HepG2 (cell line): ENCODE results near the gene C11orf21. TPM values are rescaled to one million over a fixed set of nuclear protein-coding genes. Genes with fewer than 3 reads are reported as not detected.

ENCODE experiments used
- ATAC-seq: fragments of 200-7000 bp; cut with Tn5 transposase; 3 replicates; pipeline ENCODE4 v1.9.1; 2020; ENCODE audit warnings: mild to moderate bottlenecking, moderate library complexity
- BruUV-seq: library from RNA; stranded (reverse); fragments of 400-500 nt; replicated peaks from 2 replicates; lab custom pipeline; 2021; lab: Mats Ljungman, UMichigan
- CTCF ChIA-PET: fragments of 300-600 bp; formaldehyde crosslinking; extraction: SDS; loops from one replicate; lab custom pipeline; 2021; ENCODE audit warnings: low total read pairs, inconsistent platforms, low intra/inter-chr PET ratio; lab: Yijun Ruan, JAX
- POLR2A ChIA-PET: fragments of 350-600 bp; sonication (Branson Sonifier 250); formaldehyde crosslinking; loops from one replicate; lab custom pipeline; 2020; ENCODE audit warnings: antibody characterized with exemption, inconsistent platforms; lab: Yijun Ruan, JAX
- DNase-seq: peaks from one replicate; pipeline ENCODE4 v3.0.0-alpha.2; 2015; ENCODE audit warnings: low spot score
- FAIRE-seq: peaks from 3 replicates; lab custom pipeline; 2011; peaks lifted over from hg19 to GRCh38; lab: Jason Lieb, UNC
- H2AFZ ChIP-seq: one replicate; pipeline ENCODE4 v1.6.1; 2011; ENCODE audit warnings: low read length, inconsistent platforms
- H3K27ac ChIP-seq: fragments of 300-600 bp; 3 replicates; pipeline ENCODE4 v1.8.0; 2011; ENCODE audit warnings: mixed run types, mild to moderate bottlenecking, mixed read lengths, low read length, inconsistent platforms; ENCODE audit not compliant: insufficient read depth; ENCODE audit errors: extremely low read length
- H3K27me3 ChIP-seq, 2 experiments: fragments of 200-600 bp in 1 of 2; 2 replicates in 1 of 2; 3 replicates in 1 of 2; pipeline versions ENCODE4 v1.6.0 to v1.8.0; 2011; ENCODE audit warnings: low read length in 2 of 2, mild to moderate bottlenecking in 2 of 2, moderate library complexity in 2 of 2, inconsistent platforms in 1 of 2; ENCODE audit not compliant: insufficient read depth in 2 of 2, control insufficient read depth in 1 of 2
- H3K36me3 ChIP-seq, 2 experiments: fragments of 200-600 bp in 1 of 2; replicated peaks in 1 of 2; 2 replicates in 1 of 2; 3 replicates in 1 of 2; pipeline versions ENCODE4 v1.5.1 to v1.8.0; 2011; ENCODE audit warnings: low read length in 2 of 2, inconsistent platforms in 1 of 2; ENCODE audit not compliant: insufficient read depth in 2 of 2, control insufficient read depth in 1 of 2
- H3K4me1 ChIP-seq: 2 replicates; pipeline ENCODE4 v1.5.1; 2012; ENCODE audit warnings: low read length, inconsistent platforms; ENCODE audit not compliant: insufficient read depth
- H3K4me2 ChIP-seq: 2 replicates; pipeline ENCODE4 v1.6.0; 2011; ENCODE audit warnings: low read depth, low read length, inconsistent platforms
- H3K4me3 ChIP-seq, 3 experiments: fragments of 200-600 bp in 1 of 3; sonication (generic), shearing (Covaris generic) in 1 of 3; replicated peaks in 1 of 3; 2 replicates each; pipeline ENCODE4 v1.5.1; 2011 to 2016; ENCODE audit warnings: low read length in 3 of 3, inconsistent platforms in 2 of 3, low read depth in 2 of 3, mild to moderate bottlenecking in 2 of 3, control low read depth in 1 of 3, mixed read lengths in 1 of 3; ENCODE audit not compliant: insufficient read depth in 1 of 3
- H3K79me2 ChIP-seq: one replicate; pipeline ENCODE4 v1.6.1; 2011; ENCODE audit warnings: low read length, inconsistent platforms; ENCODE audit not compliant: insufficient read depth
- H3K9ac ChIP-seq: 2 replicates; pipeline ENCODE4 v1.6.0; 2011; ENCODE audit warnings: mild to moderate bottlenecking, low read depth, low read length, inconsistent platforms; ENCODE audit not compliant: insufficient read depth
- H3K9me3 ChIP-seq: 2 replicates; pipeline ENCODE4 v1.5.1; 2012; ENCODE audit warnings: mild to moderate bottlenecking, low read length
- H4K20me1 ChIP-seq: 2 replicates; pipeline ENCODE4 v1.6.0; 2011; ENCODE audit warnings: inconsistent platforms, mild to moderate bottlenecking, low read length, moderate library complexity; ENCODE audit not compliant: insufficient read depth
- GLI4 ChIP-seq: sonication (generic); formaldehyde crosslinking; IDR thresholded peaks from 2 replicates; pipeline ENCODE4 v1.5.1; 2020; ENCODE audit warnings: missing genetic modification reagents, mild to moderate bottlenecking, moderate library complexity, borderline replicate concordance
- NCOA5 ChIP-seq: sonication (generic); formaldehyde crosslinking; IDR thresholded peaks from 2 replicates; pipeline ENCODE4 v1.4.0; 2020; ENCODE audit warnings: missing genetic modification reagents
- SAFB2 ChIP-seq: sonication (generic); formaldehyde crosslinking; IDR thresholded peaks from 2 replicates; pipeline ENCODE4 v1.5.1; 2020; ENCODE audit warnings: missing genetic modification reagents, low read depth, mild to moderate bottlenecking, borderline replicate concordance
- TBL1XR1 ChIP-seq: fragments of 150-350 bp; IDR thresholded peaks from 2 replicates; pipeline ENCODE4 v1.6.1; 2014; ENCODE audit warnings: borderline replicate concordance, low read length; ENCODE audit not compliant: partially characterized antibody
- ZNF143 ChIP-seq: sonication (generic); formaldehyde crosslinking; IDR thresholded peaks from 2 replicates; pipeline ENCODE4 v1.4.0; 2020; ENCODE audit warnings: missing genetic modification reagents
- ZNF605 ChIP-seq: sonication (generic); formaldehyde crosslinking; IDR thresholded peaks from 2 replicates; pipeline ENCODE4 v1.8.0; 2022; ENCODE audit warnings: mild to moderate bottlenecking, missing genetic modification reagents
- WGBS: methylation state at CpG from one replicate; pipeline ENCODE4 v1.1.6; 2017; ENCODE audit warnings: low lambda C conversion rate; 5-methylcytosine and 5-hydroxymethylcytosine counted together
- in situ Hi-C: cut with HindIII; loops from 2 replicates; pipeline ENCODE4 v1.10.0; 2017; ENCODE audit warnings: low pct_unique_long_range_greater_than_20kb; ENCODE audit not compliant: extremely low pct_ligation_motif_present
- intact Hi-C: fragments of 100-400 bp; cut with micrococcal nuclease; formaldehyde crosslinking; loops from one replicate; pipeline ENCODE4 v1.10.0; 2022; ENCODE audit not compliant: unreplicated experiment
- polyA plus RNA-seq, 8 experiments: library from polyadenylated mRNA; depleted of rRNA in 3 of 8; stranded (reverse) in 7 of 8; unstranded in 1 of 8; fragments of >200 nt; fragmentation: Illumina TruSeq in 4 of 8; extraction: Trizol in 4 of 8; gene quantifications; 2 replicates each; pipeline versions ENCODE4 v1.2.1 to v1.2.3, GENCODE V29; 2011 to 2016; ENCODE audit warnings: low read depth in 4 of 8, missing spikeins in 1 of 8, mixed read lengths in 1 of 8; ENCODE audit not compliant: insufficient read depth in 1 of 8
- total RNA-seq, 5 experiments: library from RNA; depleted of rRNA; stranded (reverse); fragments of >200 nt; fragmentation: Illumina TruSeq; extraction: Trizol; gene quantifications; 2 replicates each; pipeline ENCODE4 v1.2.3, GENCODE V29; 2016; ENCODE audit warnings: low read depth in 1 of 5
- TF ChIP-seq, protein P1 (sequence below): sonication (generic); formaldehyde crosslinking; IDR thresholded peaks from 2 replicates; pipeline ENCODE4 v1.4.0; 2020; ENCODE audit warnings: missing genetic modification reagents
- TF ChIP-seq, protein P2 (sequence below): IDR thresholded peaks from 2 replicates; pipeline ENCODE4 v1.6.1; 2018; ENCODE audit warnings: missing genetic modification reagents
- TF ChIP-seq, protein P3 (sequence below): sonication (generic); formaldehyde crosslinking; IDR thresholded peaks from one replicate; pipeline ENCODE4 v1.5.1; 2020; ENCODE audit warnings: mild to moderate bottlenecking, missing genetic modification reagents; ENCODE audit errors: not compliant biosample characterization

Gene C11orf21
- total and polyA plus RNA-seq, 2 of the 13 experiments (the other 11 are each of a cell fraction or from before 2014, with no cell fraction given), result 0.08 TPM; not detected in 1

DNA sequence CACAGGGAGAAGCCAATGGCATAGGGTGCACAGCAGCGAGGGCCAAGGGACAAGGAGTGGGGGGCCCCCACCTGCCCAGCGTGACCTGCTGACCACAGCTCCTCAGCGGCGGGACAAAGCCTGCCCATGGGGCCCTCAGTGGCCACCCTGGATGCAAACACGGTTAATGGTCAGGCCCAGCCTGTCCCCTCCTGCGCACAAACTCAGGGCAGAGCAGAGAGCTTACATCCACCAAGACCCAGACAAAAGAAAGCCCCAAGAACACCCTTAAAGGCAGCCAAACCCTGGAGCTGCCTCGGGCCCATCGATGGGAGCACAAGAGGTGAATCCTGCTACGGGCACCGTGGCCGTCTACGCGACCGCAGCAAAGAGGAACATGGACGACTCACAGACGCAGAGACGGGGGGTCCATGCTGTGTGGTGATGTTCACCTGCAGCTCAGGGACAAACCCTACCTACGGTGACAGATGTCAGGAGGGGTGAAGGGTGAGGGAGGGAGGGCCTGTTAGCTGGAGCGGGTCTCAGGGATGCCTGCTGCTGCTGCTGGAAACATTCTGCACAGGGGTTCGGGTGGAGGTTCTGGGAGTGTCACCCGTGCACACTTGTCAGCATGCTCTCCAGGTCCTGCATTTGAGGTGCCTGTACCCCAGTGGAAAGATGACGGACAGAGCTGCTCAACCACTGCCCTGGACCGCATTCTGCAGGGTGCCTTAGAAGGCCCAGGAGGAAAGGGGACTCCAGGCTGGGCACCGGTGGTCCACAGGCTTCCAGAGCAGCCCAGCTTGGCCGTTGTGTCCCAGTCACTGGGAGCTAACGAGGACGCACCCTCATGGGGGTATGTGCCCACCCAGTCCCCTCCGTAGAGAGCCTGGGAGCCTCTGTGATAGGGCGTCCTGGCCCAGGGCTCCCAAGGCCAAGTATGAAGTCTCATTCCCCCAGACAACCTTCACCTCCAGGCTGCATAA lies 42.9 kb downstream of the C11orf21 start (continued):
- TF ChIP-seq, protein P1, sequence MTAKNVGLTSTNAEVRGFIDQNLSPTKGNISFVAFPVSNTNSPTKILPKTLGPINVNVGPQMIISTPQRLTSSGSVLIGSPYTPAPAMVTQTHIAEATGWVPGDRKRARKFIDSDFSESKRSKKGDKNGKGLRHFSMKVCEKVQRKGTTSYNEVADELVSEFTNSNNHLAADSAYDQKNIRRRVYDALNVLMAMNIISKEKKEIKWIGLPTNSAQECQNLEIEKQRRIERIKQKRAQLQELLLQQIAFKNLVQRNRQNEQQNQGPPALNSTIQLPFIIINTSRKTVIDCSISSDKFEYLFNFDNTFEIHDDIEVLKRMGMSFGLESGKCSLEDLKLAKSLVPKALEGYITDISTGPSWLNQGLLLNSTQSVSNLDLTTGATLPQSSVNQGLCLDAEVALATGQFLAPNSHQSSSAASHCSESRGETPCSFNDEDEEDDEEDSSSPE, result no peak
- TF ChIP-seq, protein P2, sequence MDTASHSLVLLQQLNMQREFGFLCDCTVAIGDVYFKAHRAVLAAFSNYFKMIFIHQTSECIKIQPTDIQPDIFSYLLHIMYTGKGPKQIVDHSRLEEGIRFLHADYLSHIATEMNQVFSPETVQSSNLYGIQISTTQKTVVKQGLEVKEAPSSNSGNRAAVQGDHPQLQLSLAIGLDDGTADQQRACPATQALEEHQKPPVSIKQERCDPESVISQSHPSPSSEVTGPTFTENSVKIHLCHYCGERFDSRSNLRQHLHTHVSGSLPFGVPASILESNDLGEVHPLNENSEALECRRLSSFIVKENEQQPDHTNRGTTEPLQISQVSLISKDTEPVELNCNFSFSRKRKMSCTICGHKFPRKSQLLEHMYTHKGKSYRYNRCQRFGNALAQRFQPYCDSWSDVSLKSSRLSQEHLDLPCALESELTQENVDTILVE (CRISPR knock-in tag), result no peak
- no peak for TF ChIP-seq ZNF143 (CRISPR knock-in tag)
- no peak for TF ChIP-seq TBL1XR1
- TF ChIP-seq ZNF605 (CRISPR knock-in tag), result no peak
- no peak for TF ChIP-seq NCOA5 (CRISPR knock-in tag)

DNA sequence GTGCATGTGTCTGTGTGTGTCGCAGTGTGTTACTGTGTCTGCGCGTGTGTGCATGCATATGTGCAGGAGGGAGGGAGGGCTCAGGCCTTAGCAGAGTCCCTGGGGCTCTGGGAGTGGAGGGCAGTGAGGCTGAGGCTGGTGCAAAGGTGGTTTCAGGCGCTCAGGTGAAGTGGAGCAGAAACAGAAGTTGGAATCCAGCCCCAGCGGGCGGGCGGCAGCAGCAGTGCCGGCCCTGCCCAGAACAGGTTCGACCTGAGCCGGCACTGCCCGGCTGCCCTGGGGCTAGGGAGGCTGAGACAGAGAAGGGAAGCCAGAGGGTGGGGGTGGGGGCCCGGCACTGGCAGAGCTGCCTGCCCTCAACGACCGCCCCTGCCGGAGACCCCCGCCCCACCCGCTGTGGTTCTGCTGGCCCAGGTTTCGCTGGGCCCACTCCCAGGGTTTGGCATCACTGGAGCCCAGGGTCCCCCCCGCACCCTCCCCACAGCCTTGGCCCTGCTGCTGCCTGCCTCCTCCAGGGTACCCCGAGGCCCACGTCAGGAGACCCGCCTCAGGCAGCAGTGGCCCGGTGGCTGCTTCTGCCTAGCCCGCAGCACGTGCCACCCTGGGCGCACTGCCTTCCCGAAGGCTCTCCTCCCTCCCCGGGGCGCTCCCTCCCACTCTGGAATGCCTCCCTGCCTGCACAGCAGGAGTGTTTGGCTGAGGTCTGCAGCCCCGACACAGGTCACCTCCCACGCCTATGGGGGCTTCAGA lies 44.6 kb downstream of the C11orf21 start:
- Histone ChIP-seq H3K9ac (no peak overlapping the region), H3K27ac (no peak overlapping the region), H3K36me3 (no peaks in the 10 kb centered on the region), H3K4me1 (no peaks in the 10 kb centered on the region), H3K27me3 (peaks cover 7 to 56% of the 10 kb centered on the region in 2 experiments), H3K9me3 (no peaks in the 10 kb centered on the region), H4K20me1 (no peaks in the 10 kb centered on the region), H3K4me2 (no peak overlapping the region), H3K79me2 (no peaks in the 10 kb centered on the region), H2AFZ (no peak overlapping the region), H3K4me3 (no peak overlapping the region)
- intact Hi-C loops (no loop called here), in situ Hi-C loops (no loop called here)
- BruUV-seq, result no TSS peak
- ChIA-PET CTCF (no interaction called here), POLR2A (no interaction called here)
- no peak for ATAC-seq
- no peak for FAIRE-seq
- DNase-seq, result no peak
- WGBS, result 55% methylated on average over 12 of the region's 31 CpGs
- TF ChIP-seq SAFB2 (no peak), GLI4 (no peak)
- TF ChIP-seq, protein P3, sequence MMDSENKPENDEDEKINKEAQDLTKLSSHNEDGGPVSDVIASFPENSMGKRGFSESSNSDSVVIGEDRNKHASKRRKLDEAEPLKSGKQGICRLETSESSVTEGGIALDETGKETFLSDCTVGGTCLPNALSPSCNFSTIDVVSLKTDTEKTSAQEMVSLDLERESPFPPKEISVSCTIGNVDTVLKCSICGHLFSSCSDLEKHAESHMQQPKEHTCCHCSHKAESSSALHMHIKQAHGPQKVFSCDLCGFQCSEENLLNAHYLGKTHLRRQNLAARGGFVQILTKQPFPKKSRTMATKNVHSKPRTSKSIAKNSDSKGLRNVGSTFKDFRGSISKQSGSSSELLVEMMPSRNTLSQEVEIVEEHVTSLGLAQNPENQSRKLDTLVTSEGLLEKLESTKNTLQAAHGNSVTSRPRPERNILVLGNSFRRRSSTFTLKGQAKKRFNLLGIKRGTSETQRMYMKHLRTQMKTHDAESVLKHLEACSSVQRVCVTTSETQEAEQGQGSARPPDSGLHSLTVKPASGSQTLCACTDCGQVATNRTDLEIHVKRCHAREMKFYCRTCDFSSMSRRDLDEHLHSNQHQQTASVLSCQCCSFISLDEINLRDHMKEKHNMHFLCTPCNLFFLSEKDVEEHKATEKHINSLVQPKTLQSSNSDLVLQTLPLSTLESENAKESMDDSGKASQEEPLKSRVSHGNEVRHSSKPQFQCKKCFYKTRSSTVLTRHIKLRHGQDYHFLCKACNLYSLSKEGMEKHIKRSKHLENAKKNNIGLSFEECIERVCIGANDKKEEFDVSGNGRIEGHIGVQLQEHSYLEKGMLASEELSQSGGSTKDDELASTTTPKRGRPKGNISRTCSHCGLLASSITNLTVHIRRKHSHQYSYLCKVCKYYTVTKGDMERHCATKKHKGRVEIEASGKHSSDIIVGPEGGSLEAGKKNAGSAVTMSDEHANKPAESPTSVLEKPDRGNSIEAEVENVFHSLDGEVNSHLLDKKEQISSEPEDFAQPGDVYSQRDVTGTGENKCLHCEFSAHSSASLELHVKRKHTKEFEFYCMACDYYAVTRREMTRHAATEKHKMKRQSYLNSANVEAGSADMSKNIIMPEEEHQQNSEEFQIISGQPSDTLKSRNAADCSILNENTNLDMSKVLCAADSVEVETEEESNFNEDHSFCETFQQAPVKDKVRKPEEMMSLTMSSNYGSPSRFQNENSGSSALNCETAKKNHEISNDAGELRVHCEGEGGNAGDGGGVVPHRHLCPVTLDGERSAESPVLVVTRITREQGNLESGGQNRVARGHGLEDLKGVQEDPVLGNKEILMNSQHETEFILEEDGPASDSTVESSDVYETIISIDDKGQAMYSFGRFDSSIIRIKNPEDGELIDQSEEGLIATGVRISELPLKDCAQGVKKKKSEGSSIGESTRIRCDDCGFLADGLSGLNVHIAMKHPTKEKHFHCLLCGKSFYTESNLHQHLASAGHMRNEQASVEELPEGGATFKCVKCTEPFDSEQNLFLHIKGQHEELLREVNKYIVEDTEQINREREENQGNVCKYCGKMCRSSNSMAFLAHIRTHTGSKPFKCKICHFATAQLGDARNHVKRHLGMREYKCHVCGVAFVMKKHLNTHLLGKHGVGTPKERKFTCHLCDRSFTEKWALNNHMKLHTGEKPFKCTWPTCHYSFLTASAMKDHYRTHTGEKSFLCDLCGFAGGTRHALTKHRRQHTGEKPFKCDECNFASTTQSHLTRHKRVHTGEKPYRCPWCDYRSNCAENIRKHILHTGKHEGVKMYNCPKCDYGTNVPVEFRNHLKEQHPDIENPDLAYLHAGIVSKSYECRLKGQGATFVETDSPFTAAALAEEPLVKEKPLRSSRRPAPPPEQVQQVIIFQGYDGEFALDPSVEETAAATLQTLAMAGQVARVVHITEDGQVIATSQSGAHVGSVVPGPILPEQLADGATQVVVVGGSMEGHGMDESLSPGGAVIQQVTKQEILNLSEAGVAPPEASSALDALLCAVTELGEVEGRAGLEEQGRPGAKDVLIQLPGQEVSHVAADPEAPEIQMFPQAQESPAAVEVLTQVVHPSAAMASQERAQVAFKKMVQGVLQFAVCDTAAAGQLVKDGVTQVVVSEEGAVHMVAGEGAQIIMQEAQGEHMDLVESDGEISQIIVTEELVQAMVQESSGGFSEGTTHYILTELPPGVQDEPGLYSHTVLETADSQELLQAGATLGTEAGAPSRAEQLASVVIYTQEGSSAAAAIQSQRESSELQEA (CRISPR knock-in tag), result no peak
